CD4-positive, alpha-beta T cell treated with Interleukin-10 for 1 hour (primary cell): Measurements from ENCODE around the gene DNAJB4.
"Not testable (repeated sequence)": the region's sequence is repeated elsewhere in the genome, so short reads cannot be mapped to it uniquely, and the experiment has no call there.

ENCODE experiments used
- DNase-seq: peaks from one replicate; pipeline ENCODE4 v3.0.0-alpha.2; 2020

Gene DNAJB4

GRCh38 chr1:77991638-77992037 is 13.1 kb upstream of the DNAJB4 start:
- no peak for DNase-seq

- no peak for DNase-seq
These were observed 10.5 kb upstream of the DNAJB4 start for GRCh38 chr1:77994117-77994705.

DNA sequence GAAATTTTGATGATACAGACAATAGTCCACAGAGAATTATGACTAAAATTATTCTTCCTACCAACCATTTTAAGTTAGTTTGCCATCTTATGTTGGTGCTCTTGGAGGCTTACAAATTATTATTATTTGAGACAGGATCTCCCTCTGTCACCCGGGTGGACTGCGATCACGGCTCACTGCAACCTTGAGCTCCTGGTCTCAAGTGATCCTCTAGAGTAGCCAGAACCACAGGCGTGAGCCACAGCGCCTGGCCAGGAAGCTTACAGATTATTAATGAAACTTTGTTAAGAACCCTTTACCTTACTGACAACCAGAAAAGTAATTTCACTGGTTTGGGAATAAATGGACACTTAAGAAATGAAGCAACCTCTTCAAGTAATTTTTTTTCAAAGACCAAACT is 8.0 kb upstream of the DNAJB4 start:
- DNase-seq = no peak

GRCh38 chr1:78000536-78000935 is 4.2 kb upstream of the DNAJB4 start:
- not testable (repeated sequence) for DNase-seq

DNA sequence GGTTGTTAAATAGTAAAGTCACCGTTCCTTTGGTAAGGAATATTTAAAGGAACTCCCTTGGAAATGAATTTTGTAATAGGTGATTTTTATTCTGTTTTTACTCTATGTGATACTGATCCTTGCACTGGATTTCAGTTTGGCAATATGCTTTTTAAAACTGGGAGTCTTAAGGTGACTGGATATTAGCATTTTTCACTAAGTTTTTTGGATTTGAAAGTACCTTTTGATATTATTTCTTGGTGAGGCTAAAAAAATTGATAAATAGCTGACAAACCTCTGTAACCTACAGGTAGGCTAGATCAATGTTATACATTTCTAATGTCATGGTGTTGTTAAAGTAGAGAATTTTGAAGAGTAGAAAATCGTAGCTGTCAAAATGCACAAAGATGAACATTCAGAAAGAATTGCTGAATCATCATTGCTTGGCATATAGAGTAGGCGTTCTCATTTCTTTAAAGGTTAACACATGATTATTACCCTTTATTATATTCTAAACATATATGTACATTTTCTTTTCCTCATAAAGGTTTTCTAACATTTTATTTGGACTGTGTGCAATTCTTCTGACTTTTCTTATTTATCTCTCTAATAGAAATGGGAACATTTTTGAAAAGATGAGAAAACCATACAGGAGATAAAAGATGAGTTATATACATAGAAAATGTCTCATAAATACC is 1.5 kb upstream of the DNAJB4 start:
- no peak for DNase-seq

GRCh38 chr1:78003882-78004718 is 639 bp upstream of the DNAJB4 start:
- peak; percentile 62 for DNase-seq

DNA sequence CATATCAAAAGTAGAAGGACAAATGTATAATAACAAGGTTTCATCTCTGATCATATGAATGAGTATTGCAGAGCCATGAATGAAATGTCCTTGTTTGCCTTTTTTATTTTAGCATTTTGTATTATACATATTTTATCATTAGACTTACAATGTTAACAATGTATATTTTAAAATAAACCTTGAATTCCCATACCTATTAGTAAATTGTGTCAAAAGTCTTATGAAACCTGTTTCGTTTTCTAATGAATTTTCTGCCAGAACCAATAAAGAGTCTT is 646 bp downstream of the DNAJB4 start:
- DNase-seq = no peak

- DNase-seq = peak; percentile 28
These were observed 1.0 kb downstream of the DNAJB4 start for GRCh38 chr1:78005755-78006154.

- DNase-seq = no peak
These were observed 1.8 kb downstream of the DNAJB4 start for GRCh38 chr1:78006521-78006920.

DNA sequence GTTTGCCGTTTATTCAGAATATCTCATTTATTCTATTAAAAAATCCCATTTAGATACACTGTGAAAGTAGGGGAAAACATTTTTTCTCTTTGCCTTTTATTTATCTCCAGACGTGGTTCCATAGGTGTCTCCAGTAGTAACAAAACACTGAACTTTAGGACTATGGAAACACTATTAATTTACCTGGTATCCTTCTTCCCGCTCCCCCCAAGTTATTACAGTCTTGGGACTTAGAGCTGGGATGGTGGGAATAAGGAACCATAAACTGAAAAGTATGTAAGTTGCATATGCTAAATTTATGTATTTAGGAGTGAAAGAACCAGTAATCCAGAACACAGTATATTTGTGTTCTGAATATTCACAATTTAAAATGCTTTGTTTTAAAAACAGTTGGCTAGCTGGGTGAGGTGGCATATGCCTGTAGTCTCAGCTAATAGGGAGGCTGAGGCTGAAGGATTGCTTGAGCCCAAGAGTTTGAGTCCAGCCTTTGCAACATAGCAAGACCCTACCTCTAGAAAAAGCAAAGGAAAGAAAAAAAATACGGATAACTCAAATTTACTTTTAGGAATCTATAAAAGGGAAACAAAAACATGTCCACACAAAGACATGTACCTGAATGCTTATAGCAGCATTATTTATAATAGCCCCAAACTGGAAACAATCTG is 3.1 kb downstream of the DNAJB4 start:
- DNase-seq = no peak

- DNase-seq = no peak
These were observed 4.5 kb downstream of the DNAJB4 start for GRCh38 chr1:78009276-78009675.

- no peak for DNase-seq
These were observed 5.1 kb downstream of the DNAJB4 start for GRCh38 chr1:78009836-78010235.

GRCh38 chr1:78011050-78011449 is 6.3 kb downstream of the DNAJB4 start:
- DNase-seq = no peak

DNA sequence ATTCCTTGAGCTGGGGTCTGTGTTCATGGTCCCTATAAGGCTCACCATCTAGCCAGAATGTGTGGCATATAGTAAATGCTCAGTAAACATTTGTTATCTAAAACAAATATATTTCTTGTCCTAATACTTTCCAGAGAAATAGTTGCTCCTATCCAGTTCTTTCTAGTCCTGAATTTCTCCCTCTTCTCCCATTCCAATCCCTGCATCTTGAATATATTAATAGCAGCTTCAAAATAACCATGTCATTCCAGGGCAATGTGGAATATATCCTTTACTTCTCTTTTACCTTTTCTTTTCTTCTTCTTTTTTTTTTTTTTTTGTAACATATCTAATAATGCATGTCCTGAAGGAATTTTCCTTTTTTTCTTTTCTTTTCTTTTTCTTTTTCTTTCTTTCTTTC is 10.4 kb downstream of the DNAJB4 start:
- DNase-seq = no peak

DNA sequence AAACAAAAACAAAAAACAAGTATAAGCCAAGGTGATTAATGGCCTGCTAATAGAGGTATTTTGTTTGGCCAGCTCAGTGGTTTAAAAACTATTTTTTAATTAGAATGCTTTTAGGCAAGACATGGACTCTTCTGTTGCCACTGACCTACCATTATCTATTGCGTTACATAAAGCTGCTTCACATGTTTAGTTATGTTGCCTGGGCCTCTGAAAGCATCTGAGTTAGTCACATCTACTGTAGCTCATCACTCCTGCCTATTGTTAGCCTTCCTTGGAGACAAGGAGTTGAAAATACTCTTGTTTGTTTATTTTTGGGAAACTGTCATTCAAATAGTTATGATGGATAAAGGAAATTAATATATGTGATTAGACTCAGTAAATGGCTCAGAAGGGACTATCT is 14.3 kb downstream of the DNAJB4 start:
- no peak for DNase-seq

GRCh38 chr1:78021134-78021533 is 16.4 kb downstream of the DNAJB4 start:
- not testable (repeated sequence) for DNase-seq

DNA sequence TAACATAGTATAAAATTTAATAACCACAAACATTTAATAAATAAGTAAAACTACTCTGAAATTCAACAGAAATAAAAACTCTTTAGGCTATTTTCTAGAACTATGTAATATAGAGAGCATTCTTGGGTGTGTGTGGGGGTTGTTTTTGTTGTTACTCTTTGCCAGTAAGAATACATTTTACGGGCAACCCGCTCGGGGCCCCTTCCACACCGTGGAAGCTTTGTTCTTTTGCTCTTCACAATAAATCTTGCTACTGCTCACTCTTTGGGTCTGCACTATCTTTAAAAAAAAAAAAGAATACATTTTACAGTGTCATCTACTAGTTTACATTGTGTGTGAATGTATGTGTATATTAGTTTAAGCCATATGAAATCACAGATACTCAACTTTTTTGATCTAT is 25.1 kb downstream of the DNAJB4 start:
- DNase-seq = no peak

GRCh38 chr1:78032996-78033796 is 28.5 kb downstream of the DNAJB4 start:
- DNase-seq = no peak

GRCh38 chr1:78033797-78034172 is 29.0 kb downstream of the DNAJB4 start:
- DNase-seq = no peak

- DNase-seq = no peak
These were observed 30.4 kb downstream of the DNAJB4 start for GRCh38 chr1:78035121-78035520.

DNA sequence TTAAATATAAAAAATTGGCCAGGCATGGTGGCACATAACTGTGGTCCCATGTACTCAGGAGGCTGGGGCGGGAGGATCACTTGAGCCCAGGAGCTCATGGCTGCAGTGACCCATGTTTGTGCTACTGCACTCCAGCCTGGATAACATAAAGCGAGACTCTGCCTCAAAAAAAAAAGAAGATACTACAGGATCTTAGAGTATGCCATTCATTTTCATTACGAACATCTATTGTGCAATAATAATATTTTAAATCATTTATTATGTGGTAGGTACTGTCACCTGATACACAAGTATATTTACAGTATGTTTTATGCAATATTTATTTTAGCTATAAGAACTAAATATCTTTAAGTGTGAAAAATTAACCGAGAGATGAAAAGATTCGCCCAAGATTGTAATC is 31.7 kb downstream of the DNAJB4 start:
- DNase-seq = no peak

- no peak for DNase-seq
These were observed 33.3 kb downstream of the DNAJB4 start for GRCh38 chr1:78038071-78038470.

- DNase-seq = no peak
These were observed 33.8 kb downstream of the DNAJB4 start for GRCh38 chr1:78038491-78038939.
